NCI-H1694 (cell line): Measurements from ENCODE around the gene TCEA2.
"Not testable (repeated sequence)": the region's sequence is repeated elsewhere in the genome, so short reads cannot be mapped to it uniquely, and the experiment has no call there.

Experiments
- DNase-seq: peaks from one replicate; lab custom pipeline; 2025; lab: John Stamatoyannopoulos, UW

The TCEA2 gene

GRCh38 chr20:64108731-64109681 is 46.0 kb downstream of the TCEA2 start:
- no peak for DNase-seq

DNA sequence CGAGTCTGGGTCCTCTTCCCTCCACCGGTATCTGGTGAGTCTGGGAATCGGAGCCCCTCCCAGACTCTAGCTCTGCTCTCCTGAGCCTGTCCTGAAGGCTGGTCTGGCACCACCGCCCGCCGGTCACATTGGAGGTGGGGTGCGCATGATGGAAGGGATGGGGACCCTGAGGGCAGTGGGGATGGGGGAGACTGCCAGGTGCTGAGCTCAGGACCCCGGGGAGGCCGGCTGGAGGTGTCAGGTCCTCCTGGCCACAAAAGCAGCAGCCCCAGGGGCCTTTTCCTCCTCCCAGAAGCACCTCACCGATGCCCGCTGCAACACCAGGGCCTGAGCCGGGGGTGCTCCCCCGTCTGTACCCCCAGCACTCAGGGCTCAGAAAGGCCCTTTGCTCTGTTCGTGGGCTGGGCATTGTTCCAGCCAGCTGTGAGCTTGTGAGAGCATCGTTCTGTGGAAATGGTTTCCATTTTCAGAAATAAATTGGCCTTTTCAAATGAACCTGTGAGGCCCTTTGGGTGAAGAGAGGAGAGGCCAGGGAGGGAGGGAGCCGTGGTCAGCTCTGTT is 46.9 kb downstream of the TCEA2 start:
- no peak for DNase-seq

GRCh38 chr20:64110411-64111068 is 47.5 kb downstream of the TCEA2 start:
- no peak for DNase-seq

- no peak for DNase-seq
These were observed 49.0 kb downstream of the TCEA2 start for GRCh38 chr20:64111841-64112641.

GRCh38 chr20:64112691-64113443 is 49.9 kb downstream of the TCEA2 start:
- DNase-seq, result no peak

DNA sequence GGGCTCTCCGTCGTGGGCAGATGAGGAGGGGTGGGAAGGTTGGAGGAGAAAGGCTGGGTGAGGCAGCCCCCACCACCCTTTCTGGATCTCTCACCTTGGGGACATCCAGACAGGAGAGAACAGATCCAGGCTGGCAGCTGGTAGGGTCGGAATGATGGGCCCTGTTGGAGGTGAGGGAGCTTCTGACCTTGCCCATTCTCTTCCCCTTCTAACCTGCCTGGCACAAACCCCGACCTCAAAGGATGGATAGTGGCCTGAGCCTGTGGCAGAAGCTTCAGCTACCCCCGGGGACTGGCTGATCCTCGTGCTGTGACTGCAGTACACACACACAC is 50.4 kb downstream of the TCEA2 start:
- no peak for DNase-seq

DNA sequence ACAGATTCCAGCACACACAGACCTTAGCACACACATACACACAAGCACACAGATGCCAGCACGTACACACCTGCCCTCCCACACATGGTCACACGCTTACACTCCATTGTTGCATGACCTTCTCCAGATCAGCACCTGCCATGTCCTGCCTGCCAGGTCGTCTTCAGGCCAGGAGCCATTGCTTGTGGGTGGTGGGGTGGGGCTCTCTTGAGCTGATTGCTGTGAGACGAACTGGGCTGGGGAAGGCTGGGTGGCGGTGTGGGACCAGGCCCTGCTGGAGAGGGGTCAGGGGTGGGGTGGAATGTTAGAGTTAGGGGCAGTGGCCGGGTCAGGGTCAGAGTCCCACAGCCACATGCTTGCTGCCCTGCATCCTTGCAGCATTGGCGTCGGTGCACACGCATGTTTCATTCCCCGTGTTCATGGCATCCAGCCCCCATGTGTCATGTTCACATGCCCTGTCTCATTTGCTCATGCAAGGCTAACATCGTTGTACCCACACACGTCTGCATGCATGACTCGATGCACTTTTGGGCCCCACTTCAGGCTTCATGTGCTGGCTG is 50.9 kb downstream of the TCEA2 start:
- DNase-seq, result no peak

DNA sequence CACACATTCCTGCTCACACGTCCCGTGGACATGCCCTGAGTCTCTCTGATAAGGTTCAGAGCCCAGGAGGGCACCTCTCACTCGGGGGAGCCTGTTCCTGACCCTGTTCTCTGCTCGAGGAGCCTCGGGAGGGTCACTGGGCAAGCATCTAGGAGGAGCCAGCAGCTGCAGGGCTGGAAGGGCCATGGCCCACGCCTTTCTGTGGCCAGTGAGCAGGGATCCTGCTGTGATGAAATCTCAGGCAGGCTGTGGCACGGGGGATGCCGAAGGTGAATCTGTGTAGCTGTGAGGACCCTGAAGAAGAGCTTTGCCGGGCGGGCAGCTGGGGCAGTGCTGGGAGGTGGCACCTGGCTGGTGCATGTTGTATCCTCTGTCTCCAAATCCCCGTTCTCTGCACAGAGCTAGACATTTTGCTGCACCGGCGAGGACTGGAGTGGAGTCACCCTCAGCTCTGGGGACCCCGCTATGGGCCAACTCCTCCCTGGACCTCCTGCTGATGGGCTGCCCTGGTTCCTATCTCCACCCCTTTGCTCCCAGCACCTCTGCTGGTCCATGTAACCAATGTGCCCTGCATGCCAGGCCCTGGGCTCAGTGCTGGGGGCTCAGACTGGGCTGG is 51.5 kb downstream of the TCEA2 start:
- no peak for DNase-seq

- DNase-seq, result no peak
These were observed 52.3 kb downstream of the TCEA2 start for GRCh38 chr20:64115171-64115911.

DNA sequence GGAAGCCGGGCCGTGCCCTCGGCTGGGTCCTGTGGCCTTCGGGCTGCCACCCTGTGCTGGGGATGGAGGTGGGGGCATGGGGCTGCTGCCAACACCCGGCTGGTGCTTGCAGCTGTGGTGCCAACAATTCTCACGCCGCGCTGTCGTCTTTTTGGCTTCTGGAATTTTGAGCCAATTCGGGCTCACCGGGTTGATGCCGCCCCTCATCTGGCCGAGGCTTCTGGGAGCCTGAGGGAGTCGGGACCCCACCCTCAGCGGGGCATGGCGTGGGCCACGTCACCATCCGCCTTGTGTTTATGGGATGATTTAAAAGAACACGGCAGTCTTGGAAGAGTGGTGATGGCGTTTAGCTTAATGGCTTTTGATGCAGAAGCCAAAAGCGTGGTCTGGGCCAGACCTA is 53.0 kb downstream of the TCEA2 start:
- DNase-seq, result no peak

GRCh38 chr20:64116541-64117431 is 53.8 kb downstream of the TCEA2 start:
- no peak for DNase-seq

- DNase-seq, result not testable (repeated sequence)
These were observed 54.4 kb downstream of the TCEA2 start for GRCh38 chr20:64117432-64117777.

DNA sequence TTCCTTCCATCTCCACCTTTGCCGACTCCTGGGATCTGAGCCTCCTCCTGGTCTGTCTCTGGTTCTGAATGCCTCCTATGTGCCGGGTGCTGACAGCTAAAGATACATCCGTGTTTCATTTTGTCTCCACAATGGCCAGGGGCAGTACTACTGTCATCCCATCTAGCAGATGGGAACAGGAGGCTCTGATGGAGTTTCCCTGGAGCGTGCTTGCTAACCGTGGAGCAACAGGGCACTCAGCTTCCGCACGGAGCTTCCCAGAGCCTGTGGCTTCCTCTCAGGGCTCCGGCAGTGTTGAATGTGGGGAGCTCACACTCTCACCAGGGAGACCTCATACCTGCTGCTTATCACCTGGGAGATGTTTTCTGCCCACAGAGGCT is 56.3 kb downstream of the TCEA2 start:
- no peak for DNase-seq

GRCh38 chr20:64119681-64120341 is 56.8 kb downstream of the TCEA2 start:
- DNase-seq, result no peak

- no peak for DNase-seq
These were observed 58.6 kb downstream of the TCEA2 start for GRCh38 chr20:64121586-64121985.
